HCT116 (cell line): ENCODE data around the gene INO80C. TPM values are rescaled to one million over a fixed set of nuclear protein-coding genes. Genes with fewer than 3 reads are reported as not detected.

ENCODE experiments used
- ATAC-seq: fragments of 200-7000 bp; cut with Tn5 transposase; 2 replicates; pipeline ENCODE4 v1.9.1; 2020; ENCODE audit warnings: mild to moderate bottlenecking, moderate library complexity
- BruUV-seq: library from RNA; stranded (reverse); fragments of 400-500 nt; replicated peaks from 2 replicates; lab custom pipeline; 2021; lab: Mats Ljungman, UMichigan
- CTCF ChIA-PET: fragments of 300-600 bp; sonication (Branson Sonifier 250); formaldehyde crosslinking; loops from one replicate; lab custom pipeline; 2021; ENCODE audit warnings: antibody characterized with exemption; lab: Charles Lee
- POLR2A ChIA-PET: fragments of 300-600, 350-600 bp; sonication (Branson Sonifier 250); formaldehyde crosslinking; loops from one replicate; lab custom pipeline; 2021; ENCODE audit warnings: antibody characterized with exemption; lab: Charles Lee
- RAD21 ChIA-PET, 2 experiments: fragments of 300-600 bp; sonication (Branson Sonifier 250); formaldehyde crosslinking; loops; one replicate each; lab custom pipeline; 2023; ENCODE audit warnings: low total read pairs in 2 of 2; ENCODE audit not compliant: uncharacterized antibody in 2 of 2, unreplicated experiment in 2 of 2, low non-redundant PET in 1 of 2; lab: Charles Lee
- DNase-seq: peaks from one replicate; pipeline ENCODE4 v3.0.0-alpha.2; 2010; ENCODE audit warnings: low read depth, low spot score
- H2AFZ ChIP-seq: fragments of 200-600 bp; shearing (Covaris generic), sonication (generic); 2 replicates; pipeline ENCODE4 v1.6.1; 2017; ENCODE audit warnings: low read depth, mixed run types, mixed read lengths, antibody characterized with exemption, low read length; ENCODE audit not compliant: poor library complexity, severe bottlenecking
- H3K27ac ChIP-seq: 2 replicates; pipeline ENCODE4 v1.5.1; 2012; ENCODE audit warnings: low read depth, low read length
- H3K27me3 ChIP-seq: fragments of 200-600 bp; sonication (generic); 2 replicates; pipeline ENCODE4 v1.6.1; 2016; ENCODE audit warnings: mixed run types, low read length, mixed read lengths; ENCODE audit not compliant: insufficient read depth
- H3K36me3 ChIP-seq, 2 experiments: fragments of 200-500 bp in 1 of 2; fragments of 200-600 bp in 1 of 2; sonication (Bioruptor generic) in 1 of 2; sonication (generic) in 1 of 2; 2 replicates each; pipeline versions ENCODE4 v1.5.1 to v1.6.1; 2014 to 2016; ENCODE audit warnings: low read length in 2 of 2, inconsistent platforms in 1 of 2, mixed read lengths in 1 of 2, mixed run types in 1 of 2; ENCODE audit not compliant: insufficient read depth in 2 of 2, control insufficient read depth in 1 of 2
- H3K4me1 ChIP-seq, 2 experiments: fragments of 200-600 bp in 1 of 2; sonication (generic) in 1 of 2; 2 replicates each; pipeline versions ENCODE4 v1.5.1 to v1.6.1; 2012 to 2017; ENCODE audit warnings: low read length in 2 of 2, inconsistent platforms in 1 of 2, mild to moderate bottlenecking in 1 of 2, mixed read lengths in 1 of 2, mixed run types in 1 of 2, moderate library complexity in 1 of 2; ENCODE audit not compliant: insufficient read depth in 2 of 2, control insufficient read depth in 1 of 2
- H3K4me2 ChIP-seq: fragments of 200-600 bp; sonication (generic); 2 replicates; pipeline ENCODE4 v1.6.1; 2017; ENCODE audit warnings: mixed run types, low read length, mixed read lengths
- H3K4me3 ChIP-seq, 2 experiments: fragments of 200-600 bp in 1 of 2; sonication (generic) in 1 of 2; replicated peaks in 1 of 2; 2 replicates each; pipeline ENCODE4 v1.5.1; 2011 to 2016; ENCODE audit warnings: low read length in 2 of 2, control low read depth in 1 of 2, low read depth in 1 of 2, mild to moderate bottlenecking in 1 of 2, mixed read lengths in 1 of 2, mixed run types in 1 of 2
- H3K79me2 ChIP-seq: fragments of 200-600 bp; sonication (generic); 2 replicates; pipeline ENCODE4 v1.6.1; 2017; ENCODE audit warnings: mild to moderate bottlenecking, mixed run types, low read length, moderate library complexity, mixed read lengths; ENCODE audit not compliant: insufficient read depth
- H3K9ac ChIP-seq: fragments of 200-600 bp; sonication (generic); 2 replicates; pipeline ENCODE4 v1.6.1; 2016; ENCODE audit warnings: low read length, mixed read lengths
- H3K9me2 ChIP-seq: fragments of 200-600 bp; sonication (generic), shearing (Covaris generic); 2 replicates; pipeline ENCODE4 v1.6.1; 2017; ENCODE audit warnings: mixed run types, mild to moderate bottlenecking, moderate library complexity; ENCODE audit not compliant: insufficient read depth
- H3K9me3 ChIP-seq, 2 experiments: fragments of 200-500 bp in 1 of 2; fragments of 200-600 bp in 1 of 2; sonication (Bioruptor generic) in 1 of 2; sonication (generic) in 1 of 2; 2 replicates each; pipeline ENCODE4 v1.6.1; 2014 to 2017; ENCODE audit warnings: low read length in 2 of 2, mixed read lengths in 2 of 2, inconsistent platforms in 1 of 2, low read depth in 1 of 2, mild to moderate bottlenecking in 1 of 2, mixed run types in 1 of 2, moderate library complexity in 1 of 2; ENCODE audit not compliant: control insufficient read depth in 1 of 2, insufficient read depth in 1 of 2
- H4K20me1 ChIP-seq: fragments of 200-600 bp; sonication (generic), shearing (Covaris generic); 2 replicates; pipeline ENCODE4 v1.6.1; 2017; ENCODE audit warnings: mixed run types, mild to moderate bottlenecking, moderate library complexity; ENCODE audit not compliant: insufficient read depth
- CEBPB ChIP-seq: IDR thresholded peaks from 2 replicates; pipeline ENCODE4 v1.6.1; 2012; ENCODE audit warnings: low read depth
- FOSL1 ChIP-seq: IDR thresholded peaks from 2 replicates; pipeline ENCODE4 v1.6.1; 2012; ENCODE audit warnings: low read depth
- JUND ChIP-seq: IDR thresholded peaks from 2 replicates; pipeline ENCODE4 v1.6.1; 2012
- POLR2A ChIP-seq: IDR thresholded peaks from 2 replicates; pipeline ENCODE4 v1.7.0; 2011; ENCODE audit warnings: borderline replicate concordance; ENCODE audit not compliant: insufficient read depth, insufficient read length; ENCODE audit errors: extremely low read depth
- POLR2AphosphoS5 ChIP-seq: IDR thresholded peaks from 2 replicates; pipeline ENCODE4 v1.6.1; 2011; ENCODE audit warnings: mild to moderate bottlenecking, low read depth, low read length, moderate library complexity
- RAD21 ChIP-seq: IDR thresholded peaks from 2 replicates; pipeline ENCODE4 v1.6.1; 2012; ENCODE audit warnings: low read depth, mild to moderate bottlenecking
- SIN3A ChIP-seq: IDR thresholded peaks from 2 replicates; pipeline ENCODE4 v1.6.1; 2012; ENCODE audit warnings: low read depth
- SP1 ChIP-seq: IDR thresholded peaks from 2 replicates; pipeline ENCODE4 v1.6.1; 2012; ENCODE audit warnings: low read depth
- TCF7L2 ChIP-seq: IDR thresholded peaks from 2 replicates; pipeline ENCODE4 v1.7.0; 2011; ENCODE audit warnings: borderline replicate concordance, inconsistent platforms; ENCODE audit not compliant: insufficient read depth, insufficient read length; ENCODE audit errors: extremely low read depth
- YY1 ChIP-seq: IDR thresholded peaks from 2 replicates; pipeline ENCODE4 v1.6.1; 2011; ENCODE audit warnings: low read length, low read depth, moderate library complexity, mild to moderate bottlenecking; ENCODE audit not compliant: insufficient replicate concordance; ENCODE audit errors: extremely low read depth
- ZBTB33 ChIP-seq: IDR thresholded peaks from 2 replicates; pipeline ENCODE4 v1.6.1; 2011; ENCODE audit warnings: mild to moderate bottlenecking, low read length, moderate library complexity; ENCODE audit not compliant: insufficient replicate concordance; ENCODE audit errors: extremely low read depth
- intact Hi-C: fragments of 100-400 bp; cut with micrococcal nuclease; formaldehyde crosslinking; loops from 2 replicates; pipeline ENCODE4 v1.10.0; 2022
- total RNA-seq: library from RNA; stranded (reverse); gene quantifications from one replicate; pipeline ENCODE4 v1.2.1, GENCODE V29; 2021; ENCODE audit not compliant: unreplicated experiment
- TF ChIP-seq, protein P1 (sequence below): IDR thresholded peaks from 2 replicates; pipeline ENCODE4 v1.6.1; 2012
- TF ChIP-seq, protein P2 (sequence below), 3 experiments: fragments of 200-600 bp in 1 of 3; sonication (generic) in 1 of 3; IDR thresholded peaks in 2 of 3; conservative IDR thresholded peaks in 1 of 3; 2 replicates each; pipeline ENCODE4 v1.5.1; 2012 to 2017; ENCODE audit warnings: low read depth in 2 of 3, low read length in 2 of 3, antibody characterized with exemption in 1 of 3, borderline replicate concordance in 1 of 3, control low read depth in 1 of 3, mild to moderate bottlenecking in 1 of 3, mixed read lengths in 1 of 3, mixed run types in 1 of 3, moderate library complexity in 1 of 3; ENCODE audit not compliant: insufficient read depth in 1 of 3
- TF ChIP-seq, protein P3 (sequence below): IDR thresholded peaks from 2 replicates; pipeline ENCODE4 v1.6.1; 2012; ENCODE audit warnings: low read depth

INO80C gene
- total RNA-seq, 1 experiment from 2014 or later, result 30.7 TPM

GRCh38 chr18:35436076-35436649 lies 61.6 kb downstream of the INO80C start:
- ChIA-PET CTCF (no interaction called here), POLR2A (no interaction called here), RAD21 (no interaction called here)
- no peaks in the 10 kb centered on the region for H3K27me3 ChIP-seq
- no peak for DNase-seq
- H3K36me3 ChIP-seq, result no peaks in the 10 kb centered on the region
- H3K79me2 ChIP-seq, result no peaks in the 10 kb centered on the region
- no peaks in the 10 kb centered on the region for H3K9me2 ChIP-seq
- no peak overlapping the region for H3K4me2 ChIP-seq
- no peak for ATAC-seq
- intact Hi-C loops, result no loop called here
- no peaks in the 10 kb centered on the region for H3K9me3 ChIP-seq
- H4K20me1 ChIP-seq, result no peaks in the 10 kb centered on the region
- peak overlapping the region; percentile 7 for H2AFZ ChIP-seq
- H3K4me3 ChIP-seq, result no peak overlapping the region
- TF ChIP-seq SIN3A (no peak), YY1 (no peak), JUND (no peak), TCF7L2 (no peak), FOSL1 (no peak), SP1 (no peak), CEBPB (no peak), RAD21 (no peak), ZBTB33 (no peak), POLR2AphosphoS5 (no peak), POLR2A (no peak)
- TF ChIP-seq, protein P1, sequence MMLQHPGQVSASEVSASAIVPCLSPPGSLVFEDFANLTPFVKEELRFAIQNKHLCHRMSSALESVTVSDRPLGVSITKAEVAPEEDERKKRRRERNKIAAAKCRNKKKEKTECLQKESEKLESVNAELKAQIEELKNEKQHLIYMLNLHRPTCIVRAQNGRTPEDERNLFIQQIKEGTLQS, result no peak
- TF ChIP-seq, protein P2, sequence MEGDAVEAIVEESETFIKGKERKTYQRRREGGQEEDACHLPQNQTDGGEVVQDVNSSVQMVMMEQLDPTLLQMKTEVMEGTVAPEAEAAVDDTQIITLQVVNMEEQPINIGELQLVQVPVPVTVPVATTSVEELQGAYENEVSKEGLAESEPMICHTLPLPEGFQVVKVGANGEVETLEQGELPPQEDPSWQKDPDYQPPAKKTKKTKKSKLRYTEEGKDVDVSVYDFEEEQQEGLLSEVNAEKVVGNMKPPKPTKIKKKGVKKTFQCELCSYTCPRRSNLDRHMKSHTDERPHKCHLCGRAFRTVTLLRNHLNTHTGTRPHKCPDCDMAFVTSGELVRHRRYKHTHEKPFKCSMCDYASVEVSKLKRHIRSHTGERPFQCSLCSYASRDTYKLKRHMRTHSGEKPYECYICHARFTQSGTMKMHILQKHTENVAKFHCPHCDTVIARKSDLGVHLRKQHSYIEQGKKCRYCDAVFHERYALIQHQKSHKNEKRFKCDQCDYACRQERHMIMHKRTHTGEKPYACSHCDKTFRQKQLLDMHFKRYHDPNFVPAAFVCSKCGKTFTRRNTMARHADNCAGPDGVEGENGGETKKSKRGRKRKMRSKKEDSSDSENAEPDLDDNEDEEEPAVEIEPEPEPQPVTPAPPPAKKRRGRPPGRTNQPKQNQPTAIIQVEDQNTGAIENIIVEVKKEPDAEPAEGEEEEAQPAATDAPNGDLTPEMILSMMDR (IDR thresholded peaks at IDR 0.05 in 2 of 3, conservative IDR thresholded peaks at IDR 0.05 in 1 of 3; ENCODE audit: borderline replicate concordance in 1 of 3, insufficient read depth in 1 of 3, low read depth in 2 of 3, low read length in 2 of 3), result no peak
- TF ChIP-seq, protein P3, sequence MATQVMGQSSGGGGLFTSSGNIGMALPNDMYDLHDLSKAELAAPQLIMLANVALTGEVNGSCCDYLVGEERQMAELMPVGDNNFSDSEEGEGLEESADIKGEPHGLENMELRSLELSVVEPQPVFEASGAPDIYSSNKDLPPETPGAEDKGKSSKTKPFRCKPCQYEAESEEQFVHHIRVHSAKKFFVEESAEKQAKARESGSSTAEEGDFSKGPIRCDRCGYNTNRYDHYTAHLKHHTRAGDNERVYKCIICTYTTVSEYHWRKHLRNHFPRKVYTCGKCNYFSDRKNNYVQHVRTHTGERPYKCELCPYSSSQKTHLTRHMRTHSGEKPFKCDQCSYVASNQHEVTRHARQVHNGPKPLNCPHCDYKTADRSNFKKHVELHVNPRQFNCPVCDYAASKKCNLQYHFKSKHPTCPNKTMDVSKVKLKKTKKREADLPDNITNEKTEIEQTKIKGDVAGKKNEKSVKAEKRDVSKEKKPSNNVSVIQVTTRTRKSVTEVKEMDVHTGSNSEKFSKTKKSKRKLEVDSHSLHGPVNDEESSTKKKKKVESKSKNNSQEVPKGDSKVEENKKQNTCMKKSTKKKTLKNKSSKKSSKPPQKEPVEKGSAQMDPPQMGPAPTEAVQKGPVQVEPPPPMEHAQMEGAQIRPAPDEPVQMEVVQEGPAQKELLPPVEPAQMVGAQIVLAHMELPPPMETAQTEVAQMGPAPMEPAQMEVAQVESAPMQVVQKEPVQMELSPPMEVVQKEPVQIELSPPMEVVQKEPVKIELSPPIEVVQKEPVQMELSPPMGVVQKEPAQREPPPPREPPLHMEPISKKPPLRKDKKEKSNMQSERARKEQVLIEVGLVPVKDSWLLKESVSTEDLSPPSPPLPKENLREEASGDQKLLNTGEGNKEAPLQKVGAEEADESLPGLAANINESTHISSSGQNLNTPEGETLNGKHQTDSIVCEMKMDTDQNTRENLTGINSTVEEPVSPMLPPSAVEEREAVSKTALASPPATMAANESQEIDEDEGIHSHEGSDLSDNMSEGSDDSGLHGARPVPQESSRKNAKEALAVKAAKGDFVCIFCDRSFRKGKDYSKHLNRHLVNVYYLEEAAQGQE, result no peak
- no peaks in the 10 kb centered on the region for H3K4me1 ChIP-seq
- no TSS peak for BruUV-seq
- H3K27ac ChIP-seq, result peak overlapping the region; percentile 41; the same call in 1 of the 2 replicates
- no peak overlapping the region for H3K9ac ChIP-seq
